Activated CD8-positive, alpha-beta memory T cell treated with anti-CD3 and anti-CD28 coated beads, Interleukin-2, amount 50 U/mL, for 24 hours (primary cell): ENCODE measurements around the gene STON2.

Source experiments
- DNase-seq: peaks from one replicate; pipeline ENCODE4 v3.0.0-alpha.2; 2020; ENCODE audit errors: extremely low read depth

STON2 gene

DNA sequence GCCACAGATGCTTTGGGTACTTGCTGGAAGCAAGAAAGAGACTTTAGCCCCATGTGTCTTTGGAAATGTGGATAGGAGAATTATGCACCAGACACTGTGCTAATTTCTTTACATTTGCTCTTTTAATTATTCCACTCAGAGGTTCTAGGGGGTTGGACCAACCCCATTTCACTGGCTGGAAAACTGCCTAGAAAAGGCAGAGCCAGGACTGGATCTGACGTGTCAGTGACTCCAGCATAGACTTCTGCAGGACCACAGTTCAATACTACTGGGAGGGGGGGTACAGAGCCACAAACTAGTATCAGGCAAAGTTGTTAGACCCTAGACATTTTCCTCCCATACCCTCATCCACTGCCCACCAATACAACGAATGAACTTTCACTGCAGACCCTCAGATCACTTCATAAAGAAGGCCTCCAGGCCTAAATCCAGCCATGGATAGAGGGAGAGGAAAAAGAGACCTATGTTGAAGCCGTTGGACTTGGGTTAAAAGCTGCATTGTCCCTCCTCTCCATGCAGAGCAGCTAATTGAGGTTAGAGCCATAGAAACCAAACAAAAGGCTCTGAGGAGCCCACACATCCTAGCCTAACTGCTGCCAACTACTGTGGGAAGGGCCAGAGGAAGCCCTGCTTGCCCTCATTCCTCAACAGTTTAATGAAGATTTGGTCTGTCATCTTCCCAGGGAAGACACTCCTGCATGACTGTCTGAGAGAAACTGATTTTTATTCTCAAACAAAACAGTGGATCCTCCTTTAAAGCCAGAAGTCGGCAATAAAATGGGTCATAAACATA lies 68.7 kb downstream of the STON2 start:
- DNase-seq: no peak

DNA sequence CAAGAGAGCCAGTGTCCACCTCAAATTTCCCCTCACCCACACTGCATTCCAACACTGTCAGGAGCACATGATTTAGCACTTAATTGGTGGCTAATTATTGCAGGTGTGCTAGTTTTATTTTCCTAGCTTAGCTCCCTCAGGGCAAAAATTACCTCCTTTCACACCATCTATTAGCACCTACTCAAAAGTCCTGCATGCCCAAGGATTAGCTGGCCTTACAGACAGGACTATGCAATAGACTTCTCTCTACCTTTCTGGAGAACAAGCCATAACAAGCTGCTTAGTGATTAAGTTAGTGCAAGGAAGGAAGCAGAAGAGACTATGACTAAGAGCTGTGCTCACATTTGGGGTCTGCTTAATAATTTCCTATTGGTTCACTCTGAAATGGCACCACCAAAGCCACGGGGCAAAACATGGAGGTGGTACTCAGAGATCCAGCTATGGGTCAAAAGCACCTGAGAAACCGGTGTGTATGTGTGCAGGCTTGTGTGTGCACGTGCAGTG lies 69.5 kb downstream of the STON2 start:
- DNase-seq: no peak

DNA sequence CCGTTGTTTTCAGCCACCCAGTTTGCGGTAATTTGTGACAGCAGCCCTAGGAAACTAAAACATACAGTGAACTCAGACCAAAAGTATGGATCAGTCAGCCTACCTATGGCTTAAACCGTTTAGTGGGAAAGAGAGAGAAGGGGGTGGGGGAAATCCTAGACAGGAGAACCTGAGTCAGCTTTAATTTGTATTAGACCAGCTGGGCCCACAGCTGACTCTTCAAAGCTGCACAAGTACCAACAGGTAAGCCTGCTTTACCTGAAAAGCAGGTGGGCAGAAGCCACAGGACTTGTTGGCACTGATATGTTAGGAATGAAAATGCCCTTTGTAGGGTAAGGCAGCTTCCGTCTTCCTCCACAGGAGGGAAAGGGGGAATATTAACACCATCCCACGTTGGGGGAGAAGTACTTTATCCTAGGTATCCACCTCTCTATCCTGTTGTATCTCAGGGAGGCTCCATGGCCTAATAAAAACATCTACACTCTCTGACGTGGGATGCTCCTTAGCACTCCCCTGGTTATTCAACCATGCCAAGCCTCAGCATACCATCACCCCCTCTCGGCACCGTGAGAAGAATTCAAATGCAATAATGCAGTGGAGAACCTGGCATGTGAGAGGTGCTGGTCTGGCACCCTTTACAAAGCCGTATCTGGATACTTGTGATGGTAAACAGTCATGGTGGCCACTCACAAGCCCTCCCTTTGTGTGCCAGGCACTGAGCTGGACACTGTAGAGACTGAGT lies 70.3 kb downstream of the STON2 start:
- DNase-seq: no peak

DNA sequence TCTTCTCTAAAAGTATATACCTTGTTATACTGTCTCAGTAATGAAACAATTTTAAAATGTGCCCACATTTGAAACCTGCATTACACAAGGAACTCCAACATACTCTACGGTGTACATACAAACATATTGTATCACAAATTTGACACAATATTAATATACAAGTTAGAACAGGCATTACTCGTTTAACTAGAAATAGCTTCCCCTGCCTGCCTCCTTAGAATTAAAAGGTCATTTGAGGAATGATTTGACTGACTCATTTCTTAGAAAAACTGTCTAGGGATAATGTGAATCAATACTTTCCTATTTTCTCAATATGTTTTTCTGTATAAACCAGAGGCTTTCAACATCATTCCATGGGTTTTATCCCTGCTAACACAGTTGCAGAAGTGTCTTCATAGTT lies 73.7 kb downstream of the STON2 start:
- DNase-seq: no peak

DNA sequence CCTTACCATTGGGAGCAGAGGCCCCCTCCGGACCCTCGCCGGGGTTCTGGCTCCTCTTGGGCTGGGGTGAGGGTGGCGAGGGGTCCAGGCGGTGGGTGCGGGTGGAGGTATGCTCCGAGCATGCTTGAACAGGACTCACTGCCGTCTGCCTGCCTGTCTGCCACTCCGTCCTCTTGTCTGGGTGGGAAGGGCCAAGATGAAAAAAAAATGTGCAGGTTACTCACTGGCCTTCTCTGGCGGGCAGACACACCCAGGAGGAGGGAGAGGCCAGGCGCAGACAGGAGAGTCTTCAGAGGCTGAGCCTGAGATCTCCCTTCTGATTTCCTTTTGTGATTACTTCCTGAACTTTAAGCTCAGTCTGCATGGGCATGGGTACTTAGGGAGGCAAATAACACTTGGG lies 76.1 kb downstream of the STON2 start:
- no peak for DNase-seq

DNA sequence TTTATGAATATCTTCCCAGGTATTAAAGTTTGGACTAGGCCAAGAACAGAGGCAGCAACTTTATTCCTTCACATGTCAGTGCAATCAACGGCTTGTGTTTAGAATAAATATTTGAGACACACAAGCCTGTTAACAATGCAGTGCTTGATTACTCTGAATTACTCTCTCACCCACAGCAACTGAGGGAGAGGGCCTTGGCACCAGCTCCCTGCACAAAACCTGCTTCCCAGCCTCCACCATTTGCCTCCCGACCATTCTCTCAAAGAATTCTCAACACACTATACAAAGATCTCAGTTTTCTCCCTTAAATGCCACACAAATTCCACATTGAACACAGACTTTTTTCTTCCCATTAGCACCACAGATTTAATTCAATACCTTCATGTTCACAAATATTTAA lies 77.0 kb downstream of the STON2 start:
- no peak for DNase-seq

DNA sequence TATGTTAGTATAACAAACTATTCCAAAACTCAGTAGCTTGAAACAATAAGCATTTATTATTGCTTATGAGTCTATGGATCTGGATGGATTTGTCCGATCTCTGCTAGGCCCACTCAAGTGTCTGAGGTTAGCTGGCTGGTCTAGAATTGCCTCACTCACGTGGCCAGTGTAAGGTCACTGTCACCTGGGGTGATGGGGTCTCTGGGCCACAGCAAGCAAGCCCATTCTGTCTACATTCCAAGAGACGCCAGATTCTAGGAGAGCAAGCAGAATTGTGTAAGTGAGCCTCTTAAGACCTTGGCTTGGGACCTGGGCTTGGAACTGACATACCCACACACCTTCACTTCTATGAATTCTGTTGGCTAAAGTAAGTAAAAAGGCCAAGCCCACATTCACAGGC lies 80.2 kb downstream of the STON2 start:
- DNase-seq: no peak

DNA sequence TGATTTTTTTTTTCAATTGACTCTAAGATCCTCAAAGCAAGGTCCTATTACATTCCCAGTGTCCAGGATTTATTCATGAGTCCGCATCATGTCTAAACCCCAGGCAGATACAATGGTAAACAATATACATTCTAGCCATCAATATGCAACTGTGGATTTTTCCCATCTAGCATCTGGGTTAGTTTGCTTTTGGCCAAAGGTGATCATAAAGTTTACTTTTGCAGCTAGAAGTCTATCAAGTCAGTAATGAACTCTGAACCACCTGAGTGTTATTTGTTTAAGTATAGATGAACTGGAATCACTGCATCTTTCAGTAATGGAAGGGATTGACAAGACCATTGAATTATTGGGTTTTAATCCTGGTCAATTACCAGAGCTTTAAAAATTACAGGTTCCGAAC lies 80.8 kb downstream of the STON2 start:
- no peak for DNase-seq

DNA sequence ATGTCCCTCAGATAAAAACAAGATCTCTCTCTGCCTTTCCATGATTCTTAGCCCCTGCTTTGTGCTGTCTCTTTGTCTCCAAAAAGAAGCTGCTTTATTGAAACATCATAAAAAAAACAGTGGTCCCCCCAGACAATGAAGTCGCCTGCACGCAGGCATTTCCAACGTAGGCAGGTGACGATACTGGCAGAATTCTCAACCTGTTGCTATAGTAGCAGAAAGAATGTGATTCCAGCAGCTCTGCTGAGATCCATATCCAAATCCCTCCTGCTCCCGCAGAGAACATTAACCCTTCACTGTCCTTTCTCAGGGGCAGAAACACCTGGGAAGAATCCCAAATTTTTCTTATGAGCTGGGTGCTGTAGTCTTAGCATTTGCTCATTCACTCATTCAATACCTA lies 84.8 kb downstream of the STON2 start:
- DNase-seq: no peak

DNA sequence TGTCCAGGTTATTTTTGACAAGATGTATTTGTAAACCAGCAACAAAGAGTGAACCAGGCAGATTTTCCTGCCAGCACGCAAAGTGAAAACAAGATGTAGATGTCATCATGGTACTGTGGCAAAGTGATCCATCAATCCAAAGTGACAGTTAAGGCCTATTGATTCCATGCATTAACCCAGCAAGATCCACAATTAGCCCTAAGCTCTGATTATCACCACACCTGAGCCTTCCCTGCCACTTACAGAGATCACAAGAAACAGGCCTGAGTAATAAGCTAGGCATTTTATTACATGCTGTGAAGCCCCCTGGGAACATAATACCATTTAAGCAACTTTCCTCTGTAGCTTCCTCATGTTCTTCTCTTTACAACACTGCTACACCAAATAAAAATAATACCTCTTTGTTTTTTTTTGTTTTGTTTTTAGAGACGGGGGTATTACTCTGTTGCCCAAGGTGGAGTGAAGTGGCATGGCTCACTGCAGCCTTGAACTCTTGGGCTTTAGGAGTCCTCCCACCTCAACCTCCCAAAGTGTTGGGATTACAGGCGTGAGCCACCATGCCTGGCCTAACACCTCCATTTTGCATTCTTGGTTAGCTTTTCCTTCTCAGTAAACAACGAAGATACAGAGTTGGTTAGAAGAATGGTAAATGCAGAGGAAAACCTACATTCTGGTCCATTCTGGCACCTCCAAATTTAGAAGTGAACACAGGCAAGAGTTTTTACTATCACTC lies 85.5 kb downstream of the STON2 start:
- no peak for DNase-seq

DNA sequence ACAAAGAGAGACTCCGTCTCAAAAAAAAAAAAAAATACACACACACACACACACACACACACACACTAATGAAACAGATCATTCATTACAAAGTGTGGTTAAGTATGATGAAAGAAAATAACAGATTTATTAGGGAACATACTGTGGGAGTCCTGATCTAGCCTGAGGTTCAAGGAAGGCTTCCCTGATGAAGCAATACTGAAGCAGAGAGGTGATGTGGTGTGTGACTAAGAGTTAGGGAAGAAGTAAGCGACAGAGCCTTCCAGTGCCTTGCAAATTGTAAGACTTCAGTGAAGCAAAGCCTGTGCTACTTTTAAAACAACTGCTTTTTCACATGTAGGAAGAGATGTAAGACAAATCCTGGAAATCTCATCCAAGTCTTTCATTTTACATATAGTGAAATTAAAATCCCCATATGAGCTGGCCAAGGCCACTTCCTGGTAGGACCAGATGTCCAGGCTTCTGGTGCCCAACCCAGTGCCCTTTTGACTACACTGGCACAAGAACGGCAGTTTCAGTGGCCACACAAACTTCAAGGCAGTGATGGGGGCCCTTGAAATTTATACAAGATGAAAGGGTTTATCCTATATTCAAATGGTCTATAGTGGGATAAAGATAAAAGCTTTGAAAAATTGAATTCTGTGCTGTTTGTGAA lies 86.2 kb downstream of the STON2 start:
- DNase-seq: no peak

DNA sequence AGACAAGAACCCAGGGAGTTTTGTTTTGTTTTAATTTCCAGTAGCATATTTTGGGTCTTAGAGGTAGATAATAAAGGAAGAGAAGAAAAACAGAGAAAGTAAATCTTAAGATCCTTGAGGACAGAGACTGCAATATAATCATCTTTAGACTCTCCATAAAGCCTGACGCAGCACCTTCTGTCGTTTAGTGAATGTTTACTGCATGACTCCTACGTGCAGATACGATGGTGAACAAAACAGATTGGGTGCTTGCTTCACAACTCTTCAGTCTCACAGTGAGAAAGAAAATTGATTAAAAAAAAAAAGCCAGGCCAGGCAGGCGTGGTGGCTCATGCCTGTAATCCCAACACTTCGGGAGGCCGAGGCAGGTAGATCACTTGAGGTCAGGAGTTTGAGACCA lies 86.9 kb downstream of the STON2 start:
- no peak for DNase-seq

DNA sequence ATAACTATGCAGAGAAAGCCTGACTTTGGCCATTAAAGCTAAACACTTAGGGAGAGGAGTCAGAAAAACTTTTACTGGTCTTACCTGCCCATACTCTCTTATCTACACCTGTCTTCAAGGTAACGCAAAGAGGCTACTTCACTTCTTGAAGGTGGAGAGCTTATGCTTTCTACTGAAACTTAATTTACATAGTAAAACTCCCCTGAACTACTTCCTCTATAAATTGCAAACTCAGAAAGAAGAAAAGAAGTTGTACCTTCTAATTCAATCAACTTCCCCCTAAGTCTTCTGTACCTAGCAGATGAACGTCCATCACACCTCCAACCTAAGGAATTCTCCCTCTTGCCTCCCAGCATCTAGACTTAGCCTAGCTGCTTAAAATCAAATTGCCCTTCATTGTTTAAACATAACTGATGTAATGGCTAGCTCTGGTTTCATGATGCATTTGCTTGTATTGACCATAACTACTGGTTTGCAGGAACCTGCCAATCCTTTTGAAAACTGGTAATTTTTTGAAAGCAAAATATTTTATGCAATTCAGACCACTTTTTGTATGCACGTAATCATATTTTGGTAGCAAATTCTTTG lies 87.7 kb downstream of the STON2 start:
- no peak for DNase-seq

DNA sequence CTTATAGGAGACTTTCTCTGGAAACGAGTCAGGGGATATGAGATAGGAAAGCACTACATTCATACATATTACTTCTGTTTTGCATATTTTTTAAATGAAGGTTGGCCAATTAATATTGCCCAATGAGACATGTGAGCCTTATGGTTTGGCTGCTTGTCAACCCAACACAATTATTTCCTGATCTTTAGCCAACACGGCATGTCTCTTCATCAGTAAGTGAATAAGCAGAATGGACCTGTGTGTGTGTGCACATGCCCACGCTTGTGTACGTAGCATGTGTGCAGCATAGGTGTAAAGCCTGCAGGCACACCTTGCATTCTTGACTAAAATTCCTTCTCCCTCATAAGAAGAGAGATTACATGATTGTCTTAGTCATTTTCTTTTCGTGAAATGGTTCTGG lies 88.3 kb downstream of the STON2 start:
- DNase-seq: no peak

DNA sequence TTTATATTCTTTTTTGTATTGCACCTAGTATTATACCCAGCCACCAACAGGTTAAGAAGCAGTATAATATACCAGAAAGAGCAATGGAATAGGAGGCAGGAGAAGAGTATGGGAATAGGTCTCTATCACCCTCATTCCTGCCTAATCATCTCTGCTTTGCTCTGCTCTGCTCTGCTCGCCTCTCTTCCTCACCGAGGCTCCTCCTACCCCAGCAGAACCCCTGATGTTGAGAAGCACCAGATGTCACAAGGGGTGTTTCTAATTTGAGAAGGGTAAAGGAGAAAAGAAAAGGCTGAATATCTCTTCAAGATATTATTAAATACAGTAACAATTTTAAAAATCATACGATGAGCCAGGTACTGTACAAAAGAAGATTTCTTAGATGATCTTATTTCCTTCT lies 89.0 kb downstream of the STON2 start:
- DNase-seq: no peak

DNA sequence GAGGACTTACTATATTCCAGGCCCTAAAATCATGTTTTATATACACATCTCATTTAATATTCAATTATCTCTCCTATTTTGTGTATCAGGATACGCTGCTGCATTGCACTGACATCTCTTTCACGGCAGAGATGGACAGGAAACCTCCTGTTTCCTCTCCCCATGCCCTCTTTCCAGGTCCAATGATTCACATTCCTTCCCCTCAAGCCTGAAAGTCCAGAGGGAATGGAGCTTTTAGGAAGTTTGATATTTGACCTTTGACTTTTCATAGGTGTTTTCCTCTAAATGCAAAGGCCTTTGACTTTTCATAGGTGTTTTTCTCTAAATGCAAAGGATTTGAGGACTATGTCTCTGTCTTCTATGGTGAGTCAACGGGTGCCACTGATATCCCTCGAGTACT lies 89.5 kb downstream of the STON2 start:
- no peak for DNase-seq

DNA sequence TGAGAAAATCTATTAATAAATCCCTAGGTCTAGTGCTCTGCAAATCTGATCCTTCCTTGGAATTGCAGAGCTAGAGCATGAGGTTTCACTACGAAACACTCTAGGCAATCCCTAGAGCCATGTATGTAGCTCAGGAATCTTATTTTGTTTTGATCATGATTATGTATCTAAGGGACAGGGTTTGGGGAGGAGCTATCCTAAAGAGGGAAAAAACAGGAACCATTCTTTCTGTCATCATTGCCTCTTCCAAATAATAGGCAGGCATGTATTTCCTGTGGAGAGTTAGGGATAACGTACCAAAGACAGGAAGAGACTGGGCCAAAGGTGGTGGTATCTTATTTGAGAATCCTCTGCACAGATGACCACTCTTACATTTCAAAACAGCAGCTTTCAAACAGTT lies 90.6 kb downstream of the STON2 start:
- DNase-seq: no peak

DNA sequence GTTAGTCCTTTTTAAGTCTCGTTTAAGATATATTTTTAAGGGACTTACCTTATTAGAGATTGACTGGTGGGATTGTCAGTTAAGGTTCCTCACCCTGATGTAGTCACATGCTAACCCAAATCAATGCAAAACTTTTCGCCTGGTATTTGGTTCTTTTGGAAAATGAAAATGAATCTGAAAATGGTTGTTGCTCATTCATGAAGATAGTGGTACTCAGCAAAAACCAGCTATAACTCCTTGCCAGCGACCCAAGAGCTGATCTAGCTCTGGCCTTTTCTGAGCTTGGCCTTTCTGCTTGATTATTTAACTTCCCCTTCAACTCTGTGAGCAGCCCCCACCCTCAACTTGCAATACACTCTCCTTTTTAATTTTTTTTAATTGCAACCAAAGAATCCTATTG lies 94.4 kb downstream of the STON2 start:
- no peak for DNase-seq

DNA sequence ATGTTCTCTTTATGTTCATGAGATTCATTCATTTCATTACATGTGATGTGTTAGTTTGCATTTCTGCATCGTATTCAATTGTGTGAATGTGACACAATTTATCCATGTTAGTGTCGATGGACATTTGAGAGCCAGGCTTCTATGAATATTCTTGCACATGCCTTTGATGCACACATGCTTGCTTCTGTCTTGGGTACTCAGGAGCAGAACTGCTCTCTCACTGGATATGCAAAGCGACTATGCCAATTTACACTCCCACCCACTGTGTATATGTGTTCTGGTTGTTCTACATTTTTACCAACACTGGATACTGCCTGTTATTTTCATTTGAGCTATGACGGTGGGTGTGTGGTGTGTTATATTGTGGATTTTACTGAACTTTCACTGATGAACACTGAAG lies 95.1 kb downstream of the STON2 start:
- DNase-seq: no peak

DNA sequence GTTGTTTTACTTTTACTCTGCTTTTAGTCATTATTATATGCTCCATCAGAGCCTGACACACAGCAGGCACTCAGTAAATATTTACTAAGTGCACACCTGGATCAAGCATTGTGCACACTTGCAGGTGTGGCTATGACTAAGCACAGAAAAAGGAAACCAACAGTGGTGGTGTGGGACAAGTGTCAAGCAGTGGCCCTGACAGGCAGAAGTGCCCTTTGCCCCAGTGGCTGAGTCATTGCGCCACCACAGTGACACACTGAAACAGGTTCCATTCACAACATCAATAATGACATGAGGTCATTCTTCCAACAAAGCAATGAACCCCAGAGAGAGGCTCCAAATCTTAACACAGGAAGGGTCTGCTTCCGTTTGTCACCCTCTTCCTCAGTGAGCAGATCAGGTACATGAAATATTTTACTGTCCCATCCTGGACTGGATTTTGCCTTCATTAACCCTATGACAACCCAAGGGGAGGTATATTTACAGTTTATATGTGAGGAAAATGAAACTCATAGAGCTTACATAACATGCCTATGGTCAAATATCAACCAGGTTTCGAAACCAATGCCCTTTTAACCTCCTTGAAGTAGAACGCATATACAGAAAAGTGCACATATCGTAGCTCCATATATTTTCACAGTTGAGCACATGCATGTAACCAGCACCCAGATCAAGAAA lies 96.7 kb downstream of the STON2 start:
- no peak for DNase-seq

DNA sequence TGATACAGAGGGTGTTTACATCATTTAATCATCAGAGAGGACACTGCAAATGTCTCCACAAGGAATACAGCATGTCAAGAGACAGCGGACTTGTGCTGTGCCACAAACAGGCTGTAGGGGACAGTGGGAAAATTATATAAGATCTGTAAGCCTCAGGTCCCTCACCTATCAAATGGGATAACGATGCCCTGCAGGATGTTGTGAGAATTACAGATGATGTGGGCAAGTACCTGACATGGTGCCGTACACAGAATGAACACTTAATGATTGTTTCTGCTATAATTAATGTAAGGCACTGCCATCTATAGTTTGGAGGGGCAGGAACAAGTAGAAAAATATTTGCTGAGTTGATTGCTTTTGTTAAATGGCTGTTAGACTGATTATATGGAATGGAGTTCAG lies 97.5 kb downstream of the STON2 start:
- DNase-seq: no peak
